SK-N-SH treated with all-trans-retinoic acid at 6 μM for 48 hours (cell line): Measurements from ENCODE around the gene OLFML2B.

Experiments
- ATAC-seq: fragments of 200-7000 bp; cut with Tn5 transposase; 3 replicates; pipeline ENCODE4 v1.9.1; 2020; ENCODE audit warnings: mild to moderate bottlenecking, moderate library complexity
- BACH2 ChIP-seq: fragments of 250-450 bp; sonication (Bioruptor Pico); IDR thresholded peaks from 2 replicates; pipeline ENCODE4 v1.9.0; 2021; ENCODE audit warnings: mild to moderate bottlenecking, borderline replicate concordance
- CSDC2 ChIP-seq: fragments of 250-450 bp; sonication (Bioruptor Pico); IDR thresholded peaks from 2 replicates; pipeline ENCODE4 v1.5.0; 2020; ENCODE audit warnings: mild to moderate bottlenecking, moderate library complexity
- CSRNP3 ChIP-seq: fragments of 250-450 bp; sonication (Bioruptor Pico); IDR thresholded peaks from 2 replicates; pipeline ENCODE4 v1.5.1; 2021; ENCODE audit warnings: mild to moderate bottlenecking, moderate library complexity
- ESRRG ChIP-seq: fragments of 250-450 bp; sonication (Bioruptor Pico); IDR thresholded peaks from 2 replicates; pipeline ENCODE4 v1.6.1; 2021; ENCODE audit warnings: mild to moderate bottlenecking
- GLIS3 ChIP-seq: fragments of 250-450 bp; sonication (Bioruptor Pico); IDR thresholded peaks from 2 replicates; pipeline ENCODE4 v1.5.0; 2020; ENCODE audit warnings: mild to moderate bottlenecking, moderate library complexity
- ISL1 ChIP-seq: fragments of 250-450 bp; sonication (Bioruptor Pico); IDR thresholded peaks from 2 replicates; pipeline ENCODE4 v2.1.2; 2022; ENCODE audit warnings: mild to moderate bottlenecking, moderate library complexity
- OSR1 ChIP-seq: fragments of 250-450 bp; sonication (Bioruptor Pico); IDR thresholded peaks from 2 replicates; pipeline ENCODE4 v1.8.0; 2022; ENCODE audit warnings: moderate library complexity, mild to moderate bottlenecking, inconsistent platforms
- PATZ1 ChIP-seq: fragments of 250-450 bp; sonication (Bioruptor Pico); IDR thresholded peaks from 2 replicates; pipeline ENCODE4 v1.8.0; 2020; ENCODE audit warnings: mild to moderate bottlenecking, moderate library complexity, borderline replicate concordance
- POU6F1 ChIP-seq: fragments of 250-450 bp; sonication (Bioruptor Pico); IDR thresholded peaks from 2 replicates; pipeline ENCODE4 v1.8.0; 2021; ENCODE audit warnings: low read depth, mild to moderate bottlenecking, moderate library complexity, borderline replicate concordance
- SNAI2 ChIP-seq: fragments of 250-450 bp; sonication (Bioruptor Pico); IDR thresholded peaks from 2 replicates; pipeline ENCODE4 v1.5.0; 2020; ENCODE audit warnings: mild to moderate bottlenecking, moderate library complexity
- TOX ChIP-seq: fragments of 250-450 bp; sonication (Bioruptor Pico); IDR thresholded peaks from 2 replicates; pipeline ENCODE4 v1.8.0; 2021; ENCODE audit warnings: mild to moderate bottlenecking, moderate library complexity, borderline replicate concordance
- TSHZ2 ChIP-seq: fragments of 250-450 bp; sonication (Bioruptor Pico); IDR thresholded peaks from 2 replicates; pipeline ENCODE4 v1.5.0; 2020; ENCODE audit warnings: mild to moderate bottlenecking, moderate library complexity
- ZC3H10 ChIP-seq: fragments of 250-450 bp; sonication (Bioruptor Pico); IDR thresholded peaks from 2 replicates; pipeline ENCODE4 v1.5.1; 2021; ENCODE audit warnings: mild to moderate bottlenecking, moderate library complexity
- ZFP3 ChIP-seq: fragments of 250-450 bp; sonication (Bioruptor Pico); IDR thresholded peaks from 2 replicates; pipeline ENCODE4 v1.5.0; 2020; ENCODE audit warnings: mild to moderate bottlenecking, moderate library complexity
- ZFP30 ChIP-seq: fragments of 450-650 bp; formaldehyde crosslinking; IDR thresholded peaks from 2 replicates; pipeline ENCODE4 v1.5.0; 2022; ENCODE audit warnings: mild to moderate bottlenecking, moderate library complexity
- ZNF565 ChIP-seq: fragments of 450-650 bp; formaldehyde crosslinking; conservative IDR thresholded peaks from 2 replicates; pipeline ENCODE4 v1.5.0; 2020; ENCODE audit warnings: low read depth, mild to moderate bottlenecking, moderate library complexity
- ZNF70 ChIP-seq: fragments of 450-650 bp; formaldehyde crosslinking; IDR thresholded peaks from 2 replicates; pipeline ENCODE4 v1.5.0; 2020; ENCODE audit warnings: mild to moderate bottlenecking, moderate library complexity
- ZNF8 ChIP-seq: fragments of 450-650 bp; formaldehyde crosslinking; IDR thresholded peaks from 2 replicates; pipeline ENCODE4 v1.5.0; 2020; ENCODE audit warnings: mild to moderate bottlenecking, moderate library complexity

OLFML2B gene

GRCh38 chr1:161997152-161997551 is 26.5 kb downstream of the OLFML2B start:
- ATAC-seq, result no peak
- TF ChIP-seq ZNF565 (CRISPR knock-in tag) (no peak), OSR1 (CRISPR knock-in tag) (no peak), ZNF8 (CRISPR knock-in tag) (no peak), ZC3H10 (CRISPR knock-in tag) (no peak), ZNF70 (CRISPR knock-in tag) (no peak), ESRRG (CRISPR knock-in tag) (no peak), GLIS3 (CRISPR knock-in tag) (no peak), ZFP30 (CRISPR knock-in tag) (no peak), TSHZ2 (CRISPR knock-in tag) (no peak)

GRCh38 chr1:161994175-161994668 is 29.4 kb downstream of the OLFML2B start:
- ATAC-seq, result no peak; the same call in 2 of the 3 replicates
- TF ChIP-seq ISL1 (CRISPR knock-in tag), result no peak
- TF ChIP-seq PATZ1 (CRISPR knock-in tag), result no peak
- TF ChIP-seq SNAI2, result no peak
- TF ChIP-seq TSHZ2 (CRISPR knock-in tag), result no peak
- TF ChIP-seq ESRRG (CRISPR knock-in tag), result no peak
- TF ChIP-seq OSR1 (CRISPR knock-in tag), result no peak
- no peak for TF ChIP-seq POU6F1
- TF ChIP-seq BACH2, result no peak

GRCh38 chr1:161993576-161993975 is 30.1 kb downstream of the OLFML2B start:
- no peak for TF ChIP-seq OSR1 (CRISPR knock-in tag)
- no peak for TF ChIP-seq TOX
- no peak for TF ChIP-seq ESRRG (CRISPR knock-in tag)
- no peak for TF ChIP-seq CSDC2 (CRISPR knock-in tag)
- no peak for TF ChIP-seq ZFP3
- no peak for TF ChIP-seq SNAI2
- TF ChIP-seq ZNF565 (CRISPR knock-in tag), result no peak
- no peak for TF ChIP-seq CSRNP3 (CRISPR knock-in tag)

GRCh38 chr1:161989786-161990185 is 33.9 kb downstream of the OLFML2B start:
- TF ChIP-seq ZNF8 (CRISPR knock-in tag) (no peak), ZNF70 (CRISPR knock-in tag) (no peak)

More at GRCh38 chr1:161993576-161993975, 30.1 kb downstream of the OLFML2B start:
- no peak for ATAC-seq

More at GRCh38 chr1:161989786-161990185, 33.9 kb downstream of the OLFML2B start:
- no peak for ATAC-seq
